HG02852 (cell line): ENCODE data around the gene MOGAT3.

Experiments
- ATAC-seq: cut with Tn5 transposase; IDR thresholded peaks from one replicate; pipeline ENCODE4 v1.9.1; 2021; ENCODE audit warnings: mild to moderate bottlenecking, moderate library complexity; ENCODE audit not compliant: unreplicated experiment

MOGAT3 gene

GRCh38 chr7:101200862-101201599 is at the start of gene MOGAT3:
TSS of gene MOGAT3 (minus strand) at chr7:101201036. CDS start at chr7:101200854, 182 bp downstream.
- no peak for ATAC-seq

GRCh38 chr7:101250324-101250723 is 49.5 kb upstream of the MOGAT3 start:
- no peak for ATAC-seq

GRCh38 chr7:101248276-101248675 is 47.4 kb upstream of the MOGAT3 start:
- ATAC-seq = no peak

- no peak for ATAC-seq
These were observed 44.4 kb upstream of the MOGAT3 start for GRCh38 chr7:101245147-101245668.

GRCh38 chr7:101244375-101245146 is 43.7 kb upstream of the MOGAT3 start, which contains the start of gene FIS1:
TSS of gene FIS1 (minus strand) at chr7:101245081. CDS start at chr7:101245004, 77 bp downstream.
- peak; percentile 92 for ATAC-seq

GRCh38 chr7:101243646-101244374 is 43.0 kb upstream of the MOGAT3 start:
- no peak for ATAC-seq

- ATAC-seq = no peak
These were observed 40.9 kb upstream of the MOGAT3 start for GRCh38 chr7:101241443-101242349.

GRCh38 chr7:101241015-101241363 is 40.2 kb upstream of the MOGAT3 start:
- ATAC-seq = no peak

GRCh38 chr7:101240226-101241014 is 39.6 kb upstream of the MOGAT3 start:
- ATAC-seq = no peak

GRCh38 chr7:101239951-101240220 is 39.0 kb upstream of the MOGAT3 start:
- ATAC-seq = no peak

- no peak for ATAC-seq
These were observed 38.5 kb upstream of the MOGAT3 start for GRCh38 chr7:101239191-101239950.

GRCh38 chr7:101238226-101239182 is 37.7 kb upstream of the MOGAT3 start:
- ATAC-seq = no peak

- no peak for ATAC-seq
These were observed 36.6 kb upstream of the MOGAT3 start, which contains the start of gene CLDN15 for GRCh38 chr7:101237206-101238067. TSS of gene CLDN15 (minus strand) at chr7:101237802. CDS start at chr7:101237581, 221 bp downstream.

GRCh38 chr7:101236292-101236835 is 35.5 kb upstream of the MOGAT3 start:
- no peak for ATAC-seq

GRCh38 chr7:101235522-101235921 is 34.7 kb upstream of the MOGAT3 start:
- ATAC-seq = no peak

- no peak for ATAC-seq
These were observed 34.2 kb upstream of the MOGAT3 start for GRCh38 chr7:101235050-101235449.
